GM21526 (cell line): Measurements from ENCODE around the gene RPTOR.

Experiments
- ATAC-seq: cut with Tn5 transposase; IDR thresholded peaks from one replicate; pipeline ENCODE4 v1.9.1; 2021; ENCODE audit warnings: moderate library complexity; ENCODE audit not compliant: unreplicated experiment, low FRiP score

RPTOR gene

GRCh38 chr17:80978499-80979497, 434.2 kb downstream of the RPTOR start:
- ATAC-seq, result no peak

- no peak for ATAC-seq
These were observed 435.1 kb downstream of the RPTOR start for GRCh38 chr17:80979547-80980378.

GRCh38 chr17:80980397-80981061, 435.9 kb downstream of the RPTOR start:
- no peak for ATAC-seq

GRCh38 chr17:80981062-80981902, 436.6 kb downstream of the RPTOR start:
- ATAC-seq, result no peak

GRCh38 chr17:80981929-80982425, 437.3 kb downstream of the RPTOR start:
- ATAC-seq, result no peak

- ATAC-seq, result no peak
These were observed 437.9 kb downstream of the RPTOR start for GRCh38 chr17:80982426-80982974.

GRCh38 chr17:80983545-80983944, 438.9 kb downstream of the RPTOR start:
- no peak for ATAC-seq

- no peak for ATAC-seq
These were observed 440.1 kb downstream of the RPTOR start for GRCh38 chr17:80984749-80985148.

- ATAC-seq, result no peak
These were observed 441.4 kb downstream of the RPTOR start for GRCh38 chr17:80986046-80986445.

- ATAC-seq, result no peak
These were observed 442.3 kb downstream of the RPTOR start for GRCh38 chr17:80986816-80987475.

GRCh38 chr17:80987941-80988461, 443.4 kb downstream of the RPTOR start:
- no peak for ATAC-seq

GRCh38 chr17:80989586-80989913, 444.9 kb downstream of the RPTOR start:
- no peak for ATAC-seq

- no peak for ATAC-seq
These were observed 446.4 kb downstream of the RPTOR start for GRCh38 chr17:80990921-80991644.

- ATAC-seq, result no peak
These were observed 447.0 kb downstream of the RPTOR start, which contains the start of gene CHMP6 for GRCh38 chr17:80991645-80992076. Gene CHMP6, plus strand, starts transcription at chr17:80991841. Its CDS starts 78 bp downstream, at chr17:80991919.

- no peak for ATAC-seq
These were observed 447.7 kb downstream of the RPTOR start for GRCh38 chr17:80992077-80992947.

- no peak for ATAC-seq
These were observed 448.4 kb downstream of the RPTOR start for GRCh38 chr17:80992948-80993624.
